SK-N-SH (cell line): ENCODE data around the gene RRP9. TPM values are rescaled to one million over a fixed set of nuclear protein-coding genes. Genes with fewer than 3 reads are reported as not detected.

Experiments
- CTCF ChIA-PET: fragments of 300-600, 350-600 bp; formaldehyde crosslinking; extraction: SDS; loops from one replicate; lab custom pipeline; 2021; lab: Yijun Ruan, JAX
- POLR2A ChIA-PET: fragments of 350-600 bp; sonication (Branson Sonifier 250); formaldehyde crosslinking; extraction: SDS; loops from one replicate; lab custom pipeline; 2020; ENCODE audit warnings: antibody characterized with exemption, inconsistent platforms; lab: Yijun Ruan, JAX
- DNase-seq: peaks from one replicate; pipeline ENCODE4 v3.0.0; 2012
- H2AFZ ChIP-seq: fragments of 200-600 bp; sonication (generic); 2 replicates; pipeline ENCODE4 v1.8.1; 2016; ENCODE audit warnings: antibody characterized with exemption, mild to moderate bottlenecking, low read depth
- H3F3A ChIP-seq: fragments of 200-600 bp; sonication (generic); replicated peaks from 2 replicates; pipeline ENCODE3; 2016; ENCODE audit warnings: antibody characterized with exemption, mild to moderate bottlenecking; ENCODE audit not compliant: insufficient read depth
- H3K27ac ChIP-seq, 2 experiments: fragments of 200-500 bp in 1 of 2; fragments of 200-600 bp in 1 of 2; sonication (Bioruptor generic) in 1 of 2; sonication (generic), shearing (Covaris generic) in 1 of 2; 2 replicates each; pipeline versions ENCODE4 v1.5.1 to v1.6.1; 2014 to 2016; ENCODE audit warnings: low read depth in 2 of 2, inconsistent platforms in 1 of 2, low read length in 1 of 2, mild to moderate bottlenecking in 1 of 2, mixed read lengths in 1 of 2
- H3K27me3 ChIP-seq: fragments of 200-600 bp; sonication (generic), shearing (Covaris generic); 2 replicates; pipeline ENCODE4 v1.6.1; 2016; ENCODE audit warnings: mixed run types; ENCODE audit not compliant: insufficient read depth
- H3K36me3 ChIP-seq, 2 experiments: fragments of 200-500 bp in 1 of 2; fragments of 200-600 bp in 1 of 2; sonication (Bioruptor generic) in 1 of 2; sonication (generic) in 1 of 2; replicated peaks in 1 of 2; 2 replicates each; pipeline versions ENCODE3 to v1.5.1; 2014 to 2016; ENCODE audit warnings: low read length in 1 of 2, mild to moderate bottlenecking in 1 of 2; ENCODE audit not compliant: insufficient read depth in 2 of 2, control insufficient read depth in 1 of 2
- H3K4me1 ChIP-seq, 2 experiments: fragments of 200-500 bp in 1 of 2; fragments of 200-600 bp in 1 of 2; sonication (Bioruptor generic) in 1 of 2; sonication (generic), shearing (Covaris generic) in 1 of 2; 2 replicates each; pipeline versions ENCODE4 v1.5.1 to v1.6.1; 2014 to 2016; ENCODE audit warnings: low read depth in 1 of 2, low read length in 1 of 2, mixed run types in 1 of 2; ENCODE audit not compliant: insufficient read depth in 2 of 2, control insufficient read depth in 1 of 2
- H3K4me2 ChIP-seq: fragments of 200-600 bp; sonication (generic), shearing (Covaris generic); 2 replicates; pipeline ENCODE4 v1.6.1; 2017; ENCODE audit warnings: mixed run types
- H3K4me3 ChIP-seq, 2 experiments: fragments of 200-500 bp in 1 of 2; fragments of 200-600 bp in 1 of 2; sonication (Bioruptor generic) in 1 of 2; sonication (generic), shearing (Covaris generic) in 1 of 2; 2 replicates each; pipeline versions ENCODE4 v1.5.1 to v1.8.1; 2014 to 2016; ENCODE audit warnings: low read depth in 2 of 2, inconsistent platforms in 1 of 2, low read length in 1 of 2, mild to moderate bottlenecking in 1 of 2, mixed read lengths in 1 of 2, moderate library complexity in 1 of 2
- H3K79me2 ChIP-seq: fragments of 200-600 bp; sonication (generic); 2 replicates; pipeline ENCODE4 v1.8.1; 2017; ENCODE audit warnings: mild to moderate bottlenecking; ENCODE audit not compliant: insufficient read depth
- H3K9ac ChIP-seq: fragments of 200-600 bp; sonication (generic); 2 replicates; pipeline ENCODE4 v1.6.1; 2017; ENCODE audit warnings: mixed run types
- H3K9me2 ChIP-seq: fragments of 200-600 bp; sonication (generic); 2 replicates; pipeline ENCODE4 v1.6.1; 2017; ENCODE audit warnings: mixed run types
- H3K9me3 ChIP-seq: fragments of 200-600 bp; sonication (generic); 2 replicates; pipeline ENCODE4 v1.6.1; 2017; ENCODE audit warnings: mixed run types, mild to moderate bottlenecking, moderate library complexity
- H4K20me1 ChIP-seq: fragments of 200-600 bp; sonication (generic); 2 replicates; pipeline ENCODE4 v1.6.1; 2017; ENCODE audit warnings: mild to moderate bottlenecking, mixed run types; ENCODE audit not compliant: insufficient read depth
- EP300 ChIP-seq, 2 experiments: IDR thresholded peaks; 2 replicates each; pipeline versions ENCODE4 v1.4.0 to v1.6.1; 2012; ENCODE audit warnings: borderline replicate concordance in 1 of 2, low read depth in 1 of 2, low read length in 1 of 2
- EZH2phosphoT487 ChIP-seq: fragments of 200-600 bp; sonication (generic); IDR thresholded peaks from 2 replicates; pipeline ENCODE4 v1.6.1; 2017; ENCODE audit warnings: low read depth, mixed run types, mild to moderate bottlenecking, antibody characterized with exemption, moderate library complexity, borderline replicate concordance
- FOSL2 ChIP-seq: IDR thresholded peaks from 2 replicates; pipeline ENCODE4 v1.4.0; 2012; ENCODE audit warnings: low read depth, mild to moderate bottlenecking, moderate library complexity, borderline replicate concordance
- GABPA ChIP-seq: IDR thresholded peaks from 2 replicates; pipeline ENCODE4 v1.4.0; 2012; ENCODE audit warnings: low read depth, mild to moderate bottlenecking
- GATA2 ChIP-seq: sonication (generic); formaldehyde crosslinking; IDR thresholded peaks from 2 replicates; pipeline ENCODE4 v1.5.0; 2020; ENCODE audit warnings: mild to moderate bottlenecking, missing genetic modification reagents
- IRF3 ChIP-seq: fragments of 150-350 bp; IDR thresholded peaks from 2 replicates; pipeline ENCODE4 v1.6.1; 2016; ENCODE audit warnings: mild to moderate bottlenecking, low read depth, low read length
- MXI1 ChIP-seq: IDR thresholded peaks from 2 replicates; pipeline ENCODE4 v1.6.1; 2012; ENCODE audit warnings: mild to moderate bottlenecking, low read depth, low read length, improper control_type of control experiment
- PBX3 ChIP-seq: IDR thresholded peaks from 2 replicates; pipeline ENCODE4; 2012
- POLR2AphosphoS5 ChIP-seq: IDR thresholded peaks from 2 replicates; pipeline ENCODE4 v1.6.1; 2012; ENCODE audit warnings: low read depth, low read length
- RCOR1 ChIP-seq: fragments of 150-350 bp; IDR thresholded peaks from 2 replicates; pipeline ENCODE4 v1.6.1; 2017; ENCODE audit warnings: antibody characterized with exemption, low read length
- REST ChIP-seq: IDR thresholded peaks from 2 replicates; pipeline ENCODE4 v1.6.1; 2012; ENCODE audit warnings: mild to moderate bottlenecking, low read depth, low read length, moderate library complexity
- RFX5 ChIP-seq: IDR thresholded peaks from 2 replicates; pipeline ENCODE4 v1.6.1; 2012; ENCODE audit warnings: mild to moderate bottlenecking, improper control_type of control experiment, low read length
- SMC3 ChIP-seq: IDR thresholded peaks from 2 replicates; pipeline ENCODE4 v1.6.1; 2012; ENCODE audit warnings: low read depth, low read length, improper control_type of control experiment
- TAF1 ChIP-seq: IDR thresholded peaks from 2 replicates; pipeline ENCODE4 v1.6.1; 2012; ENCODE audit warnings: low read depth, mild to moderate bottlenecking, low read length, moderate library complexity, borderline replicate concordance
- USF2 ChIP-seq: fragments of 150-350 bp; IDR thresholded peaks from 2 replicates; pipeline ENCODE4 v1.6.1; 2017; ENCODE audit warnings: antibody characterized with exemption, low read length, low read depth, borderline replicate concordance
- YY1 ChIP-seq: IDR thresholded peaks from 2 replicates; pipeline ENCODE4 v1.4.0; 2012; ENCODE audit warnings: low read depth, mild to moderate bottlenecking
- WGBS: methylation state at CpG from one replicate; pipeline ENCODE4 v1.1.6; 2017; ENCODE audit warnings: low lambda C conversion rate; 5-methylcytosine and 5-hydroxymethylcytosine counted together
- polyA plus RNA-seq, 3 experiments: library from polyadenylated mRNA; depleted of rRNA; stranded (reverse); fragments of >200 nt; gene quantifications; 2 replicates each; pipeline ENCODE4 v1.2.3, GENCODE V29; 2012

RRP9 gene
- polyA plus RNA-seq, 1 of the 3 experiments (the other 2 are of a cell fraction) = 49.6 TPM

- TF ChIP-seq REST = no peak
- no peak for TF ChIP-seq GABPA
- no peak for TF ChIP-seq FOSL2
Measured at GRCh38 chr3:51948016-51948580, 6.4 kb upstream of the RRP9 start (continued).

GRCh38 chr3:51947215-51947900 lies 5.7 kb upstream of the RRP9 start:
- H4K20me1 ChIP-seq = no peaks in the 10 kb centered on the region
- no peak overlapping the region for H3K27ac ChIP-seq
- H3K9ac ChIP-seq = no peak overlapping the region
- H3F3A ChIP-seq = peaks cover 3% of the 10 kb centered on the region
- ChIA-PET CTCF (interaction anchor here (1.5 to 2.0 kb wide), 2 partner anchors 8 to 26 kb away, joined by 3 to 14 read pairs; partner anchors contain the start of genes ABHD14B and GPR62), POLR2A (no interaction called here)
- H3K79me2 ChIP-seq = no peaks in the 10 kb centered on the region
- TF ChIP-seq USF2 (no peak), YY1 (no peak), RFX5 (no peak)
- no peak overlapping the region for H3K4me3 ChIP-seq
- H2AFZ ChIP-seq = no peak overlapping the region
- peaks cover 0 to 2% of the 10 kb centered on the region in 2 experiments for H3K36me3 ChIP-seq
- H3K4me2 ChIP-seq = no peak overlapping the region
- no peaks in the 10 kb centered on the region for H3K27me3 ChIP-seq
- no peaks in the 10 kb centered on the region for H3K9me2 ChIP-seq
- no peaks in the 10 kb centered on the region for H3K9me3 ChIP-seq
- WGBS = 81% methylated on average over 11 of the region's 13 CpGs
- H3K4me1 ChIP-seq = peaks cover 10% of the 10 kb centered on the region in 2 experiments; a peak in 3 of 4 replicates
- DNase-seq = no peak

GRCh38 chr3:51946796-51947195 lies 5.1 kb upstream of the RRP9 start:
- no peaks in the 10 kb centered on the region for H4K20me1 ChIP-seq
- no peaks in the 10 kb centered on the region for H3K79me2 ChIP-seq
- H3K27me3 ChIP-seq = no peaks in the 10 kb centered on the region
- H3F3A ChIP-seq = peaks cover 3% of the 10 kb centered on the region
- peaks cover 0 to 2% of the 10 kb centered on the region in 2 experiments for H3K36me3 ChIP-seq
- WGBS = 97% methylated on average over 3 of the region's 4 CpGs
- H3K9me2 ChIP-seq = no peaks in the 10 kb centered on the region
- CTCF ChIA-PET = interaction anchor here (1.3 to 2.0 kb wide), 4 partner anchors 9 to 58 kb away, joined by 3 to 14 read pairs (median 4); partner anchors contain the start of genes ABHD14B and GPR62
- no peak overlapping the region for H3K9ac ChIP-seq
- DNase-seq = no peak
- no peak overlapping the region for H2AFZ ChIP-seq
- no peak overlapping the region for H3K4me3 ChIP-seq
- no peak overlapping the region for H3K27ac ChIP-seq
- POLR2A ChIA-PET = no interaction called here
- no peaks in the 10 kb centered on the region for H3K9me3 ChIP-seq
- peaks cover 11 to 12% of the 10 kb centered on the region in 2 experiments; a peak in 3 of 4 replicates for H3K4me1 ChIP-seq
- H3K4me2 ChIP-seq = no peak overlapping the region
- TF ChIP-seq GATA2 (CRISPR knock-in tag) = no peak
- TF ChIP-seq EZH2phosphoT487 = no peak
- TF ChIP-seq EP300 (IDR thresholded peaks at IDR 0.05; ENCODE audit: borderline replicate concordance in 1 of 2, low read depth in 1 of 2, low read length in 1 of 2) = no peak
- TF ChIP-seq TAF1 = no peak
- TF ChIP-seq SMC3 = no peak
- TF ChIP-seq POLR2AphosphoS5 = no peak
- no peak for TF ChIP-seq YY1
- no peak for TF ChIP-seq USF2
- TF ChIP-seq PBX3 = no peak
- TF ChIP-seq MXI1 = no peak
- TF ChIP-seq RCOR1 = no peak
- TF ChIP-seq IRF3 = no peak
